AG10803 (cell line): ENCODE measurements around the gene TMSB4X.
A peak's percentile ranks its signal among the peaks of the same experiment; 100 is the strongest.

ENCODE experiments used
- DNase-seq: peaks from one replicate; pipeline ENCODE4 v3.0.0; 2010; ENCODE audit warnings: low read depth
- H3K4me3 ChIP-seq: 2 replicates; pipeline ENCODE4 v1.5.1; 2011; ENCODE audit warnings: mild to moderate bottlenecking, low read length, control low read depth
- CTCF ChIP-seq: conservative IDR thresholded peaks from 2 replicates; pipeline ENCODE4 v1.5.1; 2011; ENCODE audit warnings: mild to moderate bottlenecking, low read length, control low read depth, inconsistent platforms

TMSB4X gene

GRCh38 chrX:13008851-13009250 lies 33.9 kb downstream of the TMSB4X start:
- DNase-seq = no peak
- TF ChIP-seq CTCF = no peak
- H3K4me3 ChIP-seq = no peak overlapping the region

- TF ChIP-seq CTCF = no peak
- H3K4me3 ChIP-seq = no peak overlapping the region
- peak; percentile 68 for DNase-seq
These were observed 34.4 kb downstream of the TMSB4X start for GRCh38 chrX:13009273-13009672.

- H3K4me3 ChIP-seq = no peak overlapping the region
- DNase-seq = no peak
- no peak for TF ChIP-seq CTCF
These were observed 34.9 kb downstream of the TMSB4X start for GRCh38 chrX:13009844-13010243.

- DNase-seq = no peak
- no peak overlapping the region for H3K4me3 ChIP-seq
- no peak for TF ChIP-seq CTCF
These were observed 35.6 kb downstream of the TMSB4X start for GRCh38 chrX:13010546-13010945.

GRCh38 chrX:13013363-13014110 lies 38.6 kb downstream of the TMSB4X start:
- no peak for TF ChIP-seq CTCF
- no peak overlapping the region for H3K4me3 ChIP-seq
- peak; percentile 40 for DNase-seq

- H3K4me3 ChIP-seq = no peak overlapping the region
- TF ChIP-seq CTCF = no peak
- no peak for DNase-seq
These were observed 39.5 kb downstream of the TMSB4X start for GRCh38 chrX:13014111-13015096.
